HG03460 (cell line): Measurements from ENCODE around the gene PIK3CB.
"Not testable (repeated sequence)": the region's sequence is repeated elsewhere in the genome, so short reads cannot be mapped to it uniquely, and the experiment has no call there.

ENCODE experiments used
- ATAC-seq: cut with Tn5 transposase; IDR thresholded peaks from one replicate; pipeline ENCODE4 v1.9.1; 2021; ENCODE audit not compliant: unreplicated experiment

PIK3CB gene

DNA sequence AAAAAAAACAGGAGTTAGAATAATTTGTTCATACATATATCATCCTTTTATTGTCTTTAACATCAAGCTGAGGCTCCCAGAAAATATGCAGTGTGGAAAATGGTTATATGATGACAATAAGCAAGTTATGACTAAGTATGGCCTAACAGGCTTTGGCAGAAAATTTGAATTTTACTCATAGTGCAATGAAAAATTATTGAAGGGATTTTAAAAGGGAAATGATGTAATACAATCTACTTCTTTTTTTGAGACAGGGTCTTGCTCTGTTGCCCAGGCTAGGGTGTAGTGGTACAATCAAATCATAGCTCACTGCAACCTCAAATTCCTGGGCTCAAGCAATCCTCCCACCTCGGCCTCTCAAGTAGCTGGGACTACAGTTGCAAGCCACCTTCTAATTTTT, 147.5 kb downstream of the PIK3CB start:
- peak; percentile 22 for ATAC-seq

DNA sequence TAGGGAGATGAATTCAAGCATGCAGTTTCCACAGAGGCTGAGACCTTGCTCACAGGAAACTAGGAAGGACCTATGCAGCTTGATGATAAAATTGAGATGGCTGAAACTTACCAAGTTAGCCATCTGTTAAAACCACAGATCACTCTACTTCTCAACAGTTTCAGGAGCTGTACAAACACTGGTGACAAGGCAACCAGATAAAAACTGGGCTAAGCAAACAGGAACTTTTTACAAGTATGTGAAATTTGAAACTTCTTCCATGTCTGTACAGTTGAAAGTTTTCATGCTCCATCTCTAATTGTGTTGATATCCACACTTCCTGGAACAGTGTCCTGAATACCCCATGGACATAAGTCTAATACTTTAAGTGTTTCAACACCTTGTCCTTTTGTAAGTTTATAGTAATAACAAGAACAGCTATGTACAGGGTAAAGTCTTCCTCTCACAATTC, 147.9 kb downstream of the PIK3CB start:
- peak; percentile 99 for ATAC-seq

DNA sequence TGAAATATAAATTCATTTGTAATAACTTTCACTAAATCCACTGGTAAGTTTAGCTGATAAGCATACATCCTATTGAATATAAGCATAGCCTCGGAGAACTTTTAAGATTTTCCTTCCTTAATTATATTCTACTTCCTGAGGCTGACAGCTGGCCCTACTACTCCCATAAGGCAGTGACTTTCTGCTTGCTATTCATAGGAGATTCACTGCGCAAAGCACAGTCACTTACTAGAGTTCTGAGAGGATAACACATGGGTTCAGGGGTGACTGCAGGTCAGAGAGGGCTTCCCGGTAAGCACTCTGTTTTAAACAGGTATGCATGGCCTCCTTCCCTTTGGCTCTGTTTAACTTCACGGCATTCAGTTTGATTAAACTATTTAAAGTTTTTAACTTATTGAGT, 150.3 kb downstream of the PIK3CB start:
- ATAC-seq: no peak

DNA sequence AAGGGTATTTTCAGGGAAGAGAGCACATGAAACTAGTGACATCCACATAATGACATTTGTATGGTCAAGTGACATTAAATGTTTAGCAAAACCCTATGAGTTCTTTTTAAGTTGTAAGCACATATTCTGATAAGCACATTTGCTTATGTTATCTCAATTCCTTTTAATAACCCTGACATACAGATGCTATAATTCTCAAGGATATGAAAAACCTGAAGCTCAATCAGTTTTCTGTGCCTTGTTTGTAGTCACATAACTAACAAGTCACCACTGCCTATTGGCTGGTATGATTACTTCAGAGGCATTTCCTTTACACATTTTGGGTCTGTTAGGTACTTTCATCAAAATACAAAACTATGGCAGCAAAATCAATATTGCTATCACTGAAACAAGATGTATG, 152.1 kb downstream of the PIK3CB start:
- ATAC-seq: no peak

DNA sequence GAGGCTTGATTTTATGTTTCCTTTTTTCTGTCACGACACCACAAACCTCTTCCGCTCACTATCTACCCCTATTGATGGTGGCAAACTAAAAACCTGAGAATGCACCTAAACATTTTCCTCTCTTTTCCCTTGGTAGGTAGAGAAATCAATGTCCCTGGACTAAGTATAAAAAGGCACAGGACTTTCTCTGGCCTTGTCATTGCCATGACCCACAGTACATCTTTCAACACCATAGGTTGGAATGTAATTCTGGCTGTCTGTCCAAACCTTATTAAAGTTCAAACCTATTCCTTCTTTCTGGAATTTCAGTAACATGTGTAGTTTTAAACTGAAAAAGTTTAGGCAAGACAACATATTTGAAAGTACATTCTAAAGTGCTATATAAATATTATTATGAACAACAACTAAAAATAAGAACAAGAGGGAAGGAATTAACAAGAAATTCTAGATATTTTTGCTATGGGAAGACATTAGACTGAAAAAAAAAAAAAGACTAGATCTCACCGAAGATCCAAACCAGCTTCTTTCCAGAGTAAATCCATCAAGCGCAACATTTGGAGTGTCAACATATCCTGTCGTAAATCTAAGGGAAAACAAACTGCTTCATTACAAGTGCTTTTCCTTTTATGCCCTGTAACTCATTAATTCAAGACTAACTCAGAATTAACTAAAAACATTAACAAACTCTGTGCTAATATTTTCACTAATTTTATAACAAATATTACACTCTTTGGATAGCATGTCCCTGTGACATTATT, 153.1 kb downstream of the PIK3CB start:
- no peak for ATAC-seq

- ATAC-seq: not testable (repeated sequence)
Measured at GRCh38 chr3:138680974-138681373, 153.8 kb downstream of the PIK3CB start.

GRCh38 chr3:138678874-138679392, 155.8 kb downstream of the PIK3CB start:
- ATAC-seq: no peak

DNA sequence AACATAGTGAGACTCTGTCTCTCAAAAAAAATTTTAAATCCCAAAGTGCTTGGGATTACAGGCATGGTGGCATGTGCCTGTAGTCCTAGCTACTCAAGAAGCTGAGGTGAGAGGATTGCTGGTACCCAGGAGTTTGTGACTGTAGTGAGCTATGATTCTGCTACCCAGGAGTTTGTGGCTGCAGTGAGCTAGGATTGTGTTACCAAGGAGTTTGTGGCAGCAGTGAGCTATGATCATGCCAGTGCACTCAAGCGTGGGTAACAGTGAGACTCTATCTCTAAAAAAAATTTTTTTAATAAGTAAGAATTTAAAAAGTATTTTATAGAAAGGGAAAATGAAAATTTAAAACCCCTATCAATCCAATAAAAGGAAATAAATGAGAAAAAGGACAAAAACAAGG, 156.6 kb downstream of the PIK3CB start:
- ATAC-seq: no peak

GRCh38 chr3:138675393-138675792, 159.3 kb downstream of the PIK3CB start:
- no peak for ATAC-seq

DNA sequence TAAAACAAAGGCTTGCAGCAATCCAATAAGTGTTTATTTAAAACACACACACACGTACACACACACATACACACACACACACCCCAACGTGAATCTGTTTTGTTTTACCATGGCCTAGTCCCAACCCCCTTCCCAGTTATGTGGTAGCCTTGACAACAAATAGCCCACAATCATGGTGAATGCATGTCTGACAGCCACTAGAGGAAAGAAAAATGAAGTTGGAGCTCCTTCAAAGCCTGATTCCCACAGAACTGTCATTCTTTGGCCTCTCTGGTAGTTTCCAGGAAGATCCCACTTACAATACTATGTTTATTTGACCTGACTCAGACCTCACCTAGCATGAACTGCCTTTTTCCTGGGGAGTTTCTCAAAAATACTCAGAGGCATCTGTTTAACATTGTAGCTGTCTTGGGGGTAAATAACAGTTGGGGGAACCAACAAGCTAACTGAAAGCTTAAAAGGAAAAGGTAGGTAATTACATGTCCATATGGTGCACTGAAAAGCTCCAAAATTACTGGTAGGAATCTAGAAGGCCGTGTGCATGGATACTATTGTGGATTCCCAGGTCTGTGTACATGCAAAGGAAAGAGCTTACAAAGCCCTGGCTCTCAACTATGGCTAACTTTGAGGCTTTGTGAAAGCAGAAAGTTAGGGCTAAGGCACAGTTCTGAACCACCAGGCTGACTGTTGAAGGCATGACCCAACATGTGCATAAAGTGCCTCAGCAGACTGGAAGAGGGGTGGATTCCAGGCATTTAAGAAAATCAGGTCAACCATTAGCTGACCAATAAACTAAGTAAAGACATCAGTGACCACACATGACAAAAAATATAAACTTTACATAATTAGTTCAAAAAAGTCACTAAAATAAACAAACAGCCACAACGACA, 160.8 kb downstream of the PIK3CB start:
- ATAC-seq: no peak

DNA sequence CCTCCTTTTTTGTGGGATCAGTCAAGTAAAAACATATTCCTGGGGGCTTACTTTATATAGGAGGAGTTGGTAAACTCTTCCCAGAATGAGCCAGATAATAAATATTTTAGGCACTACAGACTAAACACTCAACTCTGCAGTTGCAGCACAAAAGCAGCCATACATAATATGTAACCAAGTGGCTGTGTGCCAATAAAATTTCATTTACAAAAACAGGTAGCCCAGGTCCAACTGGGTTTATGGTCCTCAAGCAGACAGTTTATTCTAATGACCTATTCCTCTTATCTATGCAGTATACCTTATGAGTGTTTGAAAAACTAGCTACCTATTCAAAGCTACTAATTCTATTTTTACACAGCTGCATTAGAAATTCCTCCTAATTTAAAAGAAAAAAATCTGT, 164.3 kb downstream of the PIK3CB start:
- ATAC-seq: no peak

DNA sequence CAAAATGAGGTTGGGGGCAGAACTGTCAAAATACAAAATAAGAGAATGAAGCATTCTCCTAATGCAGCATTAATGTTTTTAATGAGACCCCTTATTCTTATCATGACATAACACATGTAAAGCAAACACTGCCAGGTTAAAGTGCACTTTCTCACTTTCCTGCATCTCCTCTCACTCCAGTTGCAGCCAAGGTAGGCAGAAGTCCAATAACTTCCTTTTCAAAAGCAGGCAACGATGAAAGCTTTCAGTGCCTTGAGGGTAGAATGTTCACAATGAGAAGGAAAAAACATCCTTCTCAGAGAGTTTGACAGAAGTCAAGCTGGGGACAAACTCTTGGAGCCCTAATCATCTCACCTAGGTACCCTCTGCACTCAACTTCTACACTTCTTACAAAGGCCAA, 166.6 kb downstream of the PIK3CB start:
- no peak for ATAC-seq

DNA sequence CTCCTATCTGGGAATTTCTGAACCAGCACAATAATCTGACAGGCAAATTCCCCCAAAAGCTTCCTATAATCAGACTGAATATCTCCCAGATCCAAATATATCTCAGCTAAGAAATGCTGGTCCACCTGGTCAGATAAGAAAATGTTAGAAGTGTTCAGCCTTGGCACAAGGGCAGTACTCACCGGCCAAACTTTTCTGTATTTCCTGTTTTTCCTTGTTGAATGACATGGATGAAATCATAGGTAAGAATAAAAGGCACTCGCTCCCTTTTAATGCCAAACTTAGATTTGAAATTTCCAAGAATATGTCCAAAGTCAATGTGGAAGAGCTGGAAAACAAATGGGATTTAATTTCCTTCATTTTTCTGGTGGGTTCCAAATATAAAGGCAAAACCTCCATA, 177.2 kb downstream of the PIK3CB start:
- ATAC-seq: no peak

- ATAC-seq: no peak
Measured at GRCh38 chr3:138653567-138653966, 181.2 kb downstream of the PIK3CB start.

GRCh38 chr3:138649134-138649533, 185.6 kb downstream of the PIK3CB start:
- no peak for ATAC-seq

GRCh38 chr3:138646513-138646912, 188.2 kb downstream of the PIK3CB start:
- no peak for ATAC-seq

GRCh38 chr3:138646008-138646407, 188.7 kb downstream of the PIK3CB start:
- ATAC-seq: no peak

GRCh38 chr3:138642927-138643253, 191.8 kb downstream of the PIK3CB start:
- ATAC-seq: no peak

DNA sequence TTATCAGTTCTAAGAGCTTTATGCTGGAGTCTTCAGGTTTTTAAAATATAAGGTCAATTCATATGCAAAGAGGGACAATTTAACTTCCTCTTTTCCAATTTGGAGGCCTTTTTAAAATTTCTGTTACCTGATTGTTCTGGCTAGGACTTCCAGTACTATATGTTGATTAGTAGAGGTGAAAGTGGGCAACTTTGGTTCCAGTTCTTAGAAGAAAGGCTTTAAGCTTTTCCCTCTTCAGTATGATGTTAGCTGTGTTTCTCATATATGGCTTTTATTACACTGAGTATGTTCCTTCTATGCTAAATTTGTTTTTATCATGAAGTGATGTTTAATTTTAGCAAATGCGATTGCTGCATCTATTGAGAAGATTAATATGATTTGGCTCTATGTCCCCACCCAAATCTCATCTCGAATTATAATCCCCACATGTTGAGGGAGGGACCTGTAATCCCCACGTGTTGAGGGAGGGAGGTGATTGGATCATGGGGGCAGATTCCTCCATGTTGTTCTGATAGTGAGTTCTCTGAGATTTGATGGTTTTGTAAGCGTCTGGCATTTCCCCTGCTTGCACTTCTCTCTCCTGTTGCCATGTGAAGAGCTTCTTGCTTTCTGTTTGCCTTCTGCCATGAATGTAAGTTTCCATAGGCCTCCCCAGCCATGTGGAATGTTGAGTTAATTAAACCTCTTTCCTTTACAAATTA, 192.4 kb downstream of the PIK3CB start:
- ATAC-seq: no peak

GRCh38 chr3:138640537-138640936, 194.2 kb downstream of the PIK3CB start:
- ATAC-seq: no peak

DNA sequence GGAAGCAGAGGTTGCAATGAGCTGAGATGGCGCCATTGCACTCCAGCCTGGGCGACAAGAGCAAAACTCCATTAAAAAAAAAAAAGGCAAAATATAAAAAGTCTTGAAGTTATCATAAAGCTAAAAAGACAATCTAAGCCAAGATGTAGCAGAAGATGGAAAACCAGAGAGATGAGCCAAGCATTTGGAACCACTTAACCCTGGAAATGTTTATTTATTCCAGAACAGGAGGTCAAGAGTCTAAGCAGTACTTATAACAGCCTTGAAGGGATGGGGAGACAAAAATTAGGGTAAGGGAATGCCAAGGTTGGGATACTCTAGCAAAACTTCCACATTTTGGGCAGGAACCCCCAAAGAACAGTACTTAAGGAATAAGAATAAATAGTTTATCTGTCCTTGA, 196.1 kb downstream of the PIK3CB start:
- ATAC-seq: no peak
